Islet of Langerhans (tissue), 1 donor: ENCODE results near the gene PFKFB3.
"Not testable (repeated sequence)": the region's sequence is repeated elsewhere in the genome, so short reads cannot be mapped to it uniquely, and the experiment has no call there.

ENCODE experiments used
- FAIRE-seq: peaks from one replicate; lab custom pipeline; 2011; peaks lifted over from hg19 to GRCh38; lab: Jason Lieb, UNC

Gene PFKFB3

DNA sequence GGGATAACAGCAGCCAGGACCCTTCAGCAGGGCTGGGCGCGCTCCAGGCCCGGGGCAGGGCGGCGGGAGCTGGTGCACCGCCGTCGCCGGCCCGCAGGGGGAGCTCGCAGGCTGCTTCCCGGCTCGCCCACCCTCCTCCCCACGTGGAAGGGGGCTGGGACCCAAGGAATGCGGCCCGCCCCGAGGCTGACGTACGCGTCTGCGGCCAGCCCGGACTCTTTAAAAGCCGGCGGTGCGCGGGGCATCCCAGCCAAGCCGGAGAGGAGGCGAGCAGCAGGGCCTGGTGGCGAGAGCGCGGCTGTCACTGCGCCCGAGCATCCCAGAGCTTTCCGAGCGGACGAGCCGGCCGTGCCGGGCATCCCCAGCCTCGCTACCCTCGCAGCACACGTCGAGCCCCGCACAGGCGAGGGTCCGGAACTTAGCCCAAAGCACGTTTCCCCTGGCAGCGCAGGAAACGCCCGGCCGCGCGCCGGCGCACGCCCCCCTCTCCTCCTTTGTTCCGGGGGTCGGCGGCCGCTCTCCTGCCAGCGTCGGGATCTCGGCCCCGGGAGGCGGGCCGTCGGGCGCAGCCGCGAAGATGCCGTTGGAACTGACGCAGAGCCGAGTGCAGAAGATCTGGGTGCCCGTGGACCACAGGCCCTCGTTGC lies at the start of gene PFKFB3:
TSS of gene PFKFB3 (plus strand) at position 249 of the 647 bp plus-strand sequence. CDS start at position 578, 329 bp downstream.
- FAIRE-seq: no peak

DNA sequence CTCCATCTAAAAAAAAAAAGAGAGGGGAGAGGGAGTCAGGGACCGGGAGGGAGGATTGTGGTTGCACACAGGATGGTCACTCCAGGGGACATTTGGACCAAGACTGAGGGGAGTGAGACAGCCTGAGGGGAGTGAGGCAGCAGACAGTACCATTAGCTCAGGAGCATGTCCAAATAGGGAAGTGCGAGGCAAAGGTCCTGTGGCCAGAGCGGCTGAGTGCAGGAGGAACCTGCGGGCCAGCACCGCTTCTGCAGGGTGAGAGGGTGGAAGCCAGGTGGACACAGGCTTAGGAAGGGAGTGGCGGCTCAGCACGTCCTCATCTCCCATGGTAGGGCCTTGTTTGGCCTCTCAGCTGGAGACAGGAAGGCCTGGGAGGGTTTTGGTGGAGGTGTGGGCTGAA lies 48.9 kb upstream of the PFKFB3 start:
- FAIRE-seq: no peak

DNA sequence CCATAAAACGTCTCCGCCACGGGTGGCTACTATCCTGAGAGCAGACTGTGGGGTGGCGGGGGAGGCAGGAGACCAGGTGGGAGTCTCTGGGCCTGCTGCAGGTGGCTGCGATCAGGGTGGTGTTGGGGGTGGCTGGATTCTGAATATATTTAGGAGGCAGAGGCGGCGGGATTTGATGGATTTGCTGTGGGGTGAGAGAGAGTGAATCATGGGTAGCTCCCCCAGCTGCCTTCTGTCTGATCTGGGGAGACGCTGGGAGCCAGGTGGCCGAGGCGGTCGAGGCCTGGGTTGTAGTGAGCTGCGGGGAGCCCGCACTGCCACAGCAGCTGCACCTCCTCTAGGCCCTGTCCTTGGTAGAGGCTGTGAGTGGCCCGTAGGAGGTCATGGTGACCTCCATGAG lies 48.2 kb upstream of the PFKFB3 start:
- no peak for FAIRE-seq

DNA sequence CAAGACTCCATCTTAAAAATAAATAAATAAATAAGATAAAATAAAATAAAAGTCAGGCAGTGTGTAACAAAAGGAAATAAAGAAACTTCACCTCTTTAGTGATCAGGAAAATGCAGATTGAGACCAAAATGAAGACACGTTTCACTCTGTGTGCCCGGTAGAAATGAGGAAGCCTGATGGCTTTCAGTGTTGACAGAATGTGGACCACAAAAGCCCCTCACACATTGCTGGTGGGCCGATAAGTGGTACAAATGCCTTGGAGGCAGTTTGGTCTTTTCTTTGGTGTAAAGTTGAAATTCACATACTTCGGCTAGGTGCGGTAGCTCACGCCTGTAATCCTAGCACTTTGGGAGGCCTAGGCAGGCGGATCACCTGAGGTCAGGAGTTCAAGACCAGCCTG lies 44.5 kb upstream of the PFKFB3 start:
- FAIRE-seq: no peak

DNA sequence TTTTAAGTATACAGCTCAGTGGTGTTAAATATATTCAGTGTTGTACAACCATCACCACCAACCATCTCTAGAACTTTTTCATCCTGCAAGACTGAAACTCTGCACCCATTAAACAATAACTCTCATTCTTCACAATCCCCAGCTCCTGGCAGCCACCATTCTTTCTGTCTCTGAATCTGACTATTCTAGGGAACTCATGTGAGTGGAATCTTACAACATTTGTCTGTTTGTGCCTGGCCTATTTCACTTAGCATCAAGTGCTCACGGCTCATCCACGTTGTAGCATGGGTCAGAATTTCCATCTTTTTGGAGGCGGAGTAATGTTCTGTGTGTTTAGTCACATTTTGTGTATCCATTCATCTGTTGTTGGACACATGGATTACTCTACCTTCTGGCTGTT lies 40.8 kb upstream of the PFKFB3 start:
- FAIRE-seq: no peak

DNA sequence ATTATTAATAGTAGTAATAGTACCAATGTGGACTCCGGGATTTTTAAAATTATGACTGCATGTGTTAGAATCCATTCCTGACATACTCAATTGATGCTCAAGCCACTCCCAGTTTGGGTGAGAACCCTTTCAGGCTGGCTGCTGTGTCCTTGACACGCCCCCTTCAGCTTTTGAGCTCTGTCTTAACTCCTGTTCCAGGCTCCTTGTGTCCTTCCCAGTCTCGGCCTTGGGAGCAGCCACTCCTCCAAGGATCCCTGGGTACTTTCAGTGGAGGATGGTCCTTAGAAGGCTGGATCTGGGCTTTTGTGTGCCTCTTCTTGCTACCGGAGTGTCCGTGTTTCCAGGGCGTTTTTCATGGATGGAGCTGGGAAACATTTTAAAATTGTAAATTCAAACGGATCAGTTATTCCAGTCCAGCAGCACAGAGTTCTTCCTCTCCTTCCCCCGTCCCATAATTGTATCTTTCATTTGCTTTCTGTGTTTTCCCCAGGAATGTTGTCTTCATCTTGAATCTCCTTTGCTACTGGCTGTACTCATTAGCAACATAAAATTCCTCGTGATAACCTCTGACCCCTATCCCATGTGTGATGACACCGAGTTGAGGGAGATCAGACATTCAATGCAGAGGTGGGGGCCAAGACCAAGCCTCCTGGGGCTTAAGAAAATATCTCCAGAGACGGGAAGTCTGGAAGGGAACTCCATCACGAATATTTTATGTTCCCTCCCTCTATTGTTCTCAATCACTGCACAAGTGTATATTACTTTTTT lies 40.0 kb upstream of the PFKFB3 start:
- FAIRE-seq: no peak

DNA sequence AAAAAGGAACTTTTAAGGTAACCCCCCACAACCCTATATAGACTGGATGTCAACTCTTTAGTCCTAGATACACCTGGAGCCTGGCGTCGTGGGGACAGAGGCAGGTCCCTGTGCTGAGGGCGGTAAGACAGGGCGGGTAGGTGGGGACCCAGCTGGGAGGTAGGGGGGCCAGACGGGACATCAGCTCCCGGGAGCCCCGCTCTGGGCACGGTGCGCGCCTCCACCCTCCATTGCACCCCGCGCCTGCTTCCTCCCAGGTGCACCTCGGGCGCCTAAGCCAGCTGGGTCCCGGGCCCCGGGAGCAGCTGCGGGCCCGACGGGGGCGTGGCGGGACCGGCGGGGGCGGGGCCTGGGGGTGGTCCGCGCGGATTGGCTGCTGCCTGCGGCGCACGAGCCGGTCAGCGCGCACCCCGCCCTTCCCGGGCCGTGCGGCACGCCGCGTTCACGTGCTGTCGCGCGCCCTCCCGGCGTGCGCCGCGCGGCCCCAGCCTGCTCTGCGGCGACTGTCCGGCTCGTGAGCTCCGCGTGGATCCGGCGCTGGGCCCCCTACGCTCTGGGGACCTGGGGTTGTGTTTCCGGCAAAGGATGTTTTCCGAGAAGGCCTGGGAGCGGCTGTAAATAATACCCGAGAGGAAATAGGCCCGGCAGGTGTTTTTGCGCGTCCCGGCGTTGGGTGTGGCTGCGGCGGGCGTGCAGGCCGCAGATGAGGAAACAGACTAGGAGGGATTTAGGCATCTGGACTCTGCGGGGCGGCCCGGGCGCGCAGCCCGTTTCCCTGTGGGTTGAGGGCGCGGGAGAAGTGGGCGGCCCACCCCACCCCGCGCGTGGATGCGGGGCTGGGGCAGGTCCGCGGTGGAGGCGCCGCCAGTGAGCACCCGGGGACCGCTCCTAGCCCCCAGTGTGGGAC lies 39.1 kb upstream of the PFKFB3 start:
- no peak for FAIRE-seq

DNA sequence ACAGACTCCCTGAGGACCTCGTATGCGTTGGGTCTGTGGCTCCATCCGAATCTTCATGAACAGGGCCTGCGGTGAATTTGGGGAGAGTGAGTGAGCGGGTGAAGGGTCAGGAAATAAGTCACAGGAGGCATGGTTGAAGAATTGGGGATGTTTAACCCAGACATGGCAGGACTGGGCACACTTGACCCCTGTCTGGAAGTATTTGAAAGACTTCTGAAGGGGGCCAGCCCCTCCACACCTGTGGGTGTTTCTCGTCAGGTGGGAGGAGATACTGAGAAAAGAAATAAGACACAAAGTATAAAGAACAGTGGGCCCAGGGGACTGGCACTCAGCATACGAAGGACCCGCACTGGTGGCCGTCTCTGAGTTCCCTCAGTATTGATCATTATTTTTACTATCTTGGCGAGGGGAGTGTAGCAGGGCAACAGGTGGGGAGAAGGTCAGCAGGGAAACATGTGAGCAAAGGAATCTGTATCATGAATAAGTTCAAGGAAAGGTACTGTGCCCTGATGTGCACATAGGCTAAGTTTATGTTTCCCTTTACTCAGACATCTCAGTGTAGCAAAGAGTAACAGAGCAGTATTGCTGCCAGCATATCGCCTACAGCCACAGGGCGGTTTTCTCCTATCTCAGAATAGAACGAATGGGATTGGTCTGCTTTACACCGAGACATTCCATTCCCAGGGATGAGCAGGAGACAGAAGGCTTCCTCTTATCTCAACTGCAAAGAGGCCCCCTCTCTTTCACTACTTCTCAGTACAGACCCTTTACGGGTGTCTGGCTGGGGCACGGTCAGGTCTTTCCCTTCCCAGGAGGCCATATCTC lies 38.2 kb upstream of the PFKFB3 start:
- no peak for FAIRE-seq

DNA sequence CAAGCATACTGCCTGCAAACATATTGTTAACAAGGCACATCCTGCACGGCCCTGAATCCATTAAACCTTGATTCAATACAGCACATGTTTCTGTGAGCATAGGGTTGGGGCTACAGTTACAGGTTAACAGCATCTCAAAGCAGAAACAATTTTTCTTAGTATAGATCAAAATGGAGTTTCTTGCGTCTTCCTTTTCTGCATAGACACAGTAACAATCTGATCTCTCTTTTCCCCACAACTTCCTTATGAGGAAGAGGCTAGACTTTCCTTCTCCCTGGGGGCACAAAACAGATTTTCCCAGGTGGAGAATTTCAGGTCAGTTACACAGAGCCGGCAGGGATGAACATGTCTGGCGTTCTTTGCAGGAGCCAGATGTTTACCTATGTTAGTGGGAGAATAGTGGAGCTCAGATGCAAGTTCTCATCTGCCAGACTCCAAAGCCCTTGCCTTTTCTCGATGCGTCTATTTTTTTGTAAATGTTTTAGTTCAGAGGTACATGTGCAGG lies 37.5 kb upstream of the PFKFB3 start:
- no peak for FAIRE-seq

DNA sequence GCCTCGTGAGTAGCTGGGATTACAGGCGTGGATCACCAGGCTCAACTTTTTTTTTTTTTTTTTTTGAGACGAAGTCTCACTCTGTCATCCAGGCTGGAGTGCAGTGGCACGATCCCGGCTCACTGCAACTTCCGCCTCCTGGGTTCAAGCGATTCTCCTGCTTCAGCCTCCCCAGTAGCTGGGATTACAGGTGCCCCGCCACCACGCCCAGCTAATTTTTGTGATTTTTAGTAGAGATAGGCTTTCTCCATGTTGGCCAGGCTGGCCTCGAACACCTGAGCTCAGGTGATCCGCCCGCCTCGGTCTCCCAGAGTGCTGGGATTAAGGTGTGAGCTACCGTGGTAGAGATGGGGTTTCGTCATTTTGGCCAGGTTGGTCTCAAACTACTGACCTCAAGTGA lies 36.8 kb upstream of the PFKFB3 start:
- not testable (repeated sequence) for FAIRE-seq

DNA sequence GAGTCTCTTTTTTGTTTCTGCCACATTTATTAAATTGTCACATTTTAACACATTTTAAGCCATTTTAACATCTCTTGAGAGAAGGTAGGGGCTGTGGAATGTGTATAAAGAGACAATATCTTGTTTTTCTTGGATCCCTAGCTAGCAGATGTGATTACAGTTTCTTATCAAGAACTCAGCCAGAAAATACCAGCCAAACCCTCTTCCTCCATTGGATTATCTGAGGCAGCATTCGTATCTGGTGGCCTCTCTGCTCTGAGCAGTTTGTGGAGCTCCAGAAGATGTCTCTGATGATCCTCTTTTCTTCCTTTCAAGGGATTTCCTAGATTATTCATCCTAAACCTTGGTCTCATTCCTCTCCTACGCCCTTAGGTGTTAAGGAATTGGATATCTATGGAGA lies 35.3 kb upstream of the PFKFB3 start:
- no peak for FAIRE-seq

DNA sequence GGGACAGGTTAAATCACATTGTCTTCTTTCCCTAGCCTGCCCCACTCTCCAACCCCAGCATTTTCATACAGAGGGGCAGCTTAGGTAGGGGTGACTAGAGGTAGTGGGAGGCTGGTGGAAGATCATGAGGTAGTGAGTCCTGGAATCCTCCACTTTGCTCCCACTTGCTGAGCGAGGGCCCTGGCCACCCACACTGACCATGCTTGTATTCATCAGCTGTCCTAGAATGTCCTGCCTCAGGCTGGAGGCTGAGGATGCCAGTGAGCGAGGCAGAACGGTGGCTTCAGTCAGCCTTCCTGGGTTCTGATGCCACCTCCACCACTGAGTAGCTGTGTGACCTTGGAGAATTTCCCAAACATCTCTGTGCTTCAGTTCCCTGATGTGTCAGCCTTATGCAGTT lies 34.6 kb upstream of the PFKFB3 start:
- FAIRE-seq: no peak

DNA sequence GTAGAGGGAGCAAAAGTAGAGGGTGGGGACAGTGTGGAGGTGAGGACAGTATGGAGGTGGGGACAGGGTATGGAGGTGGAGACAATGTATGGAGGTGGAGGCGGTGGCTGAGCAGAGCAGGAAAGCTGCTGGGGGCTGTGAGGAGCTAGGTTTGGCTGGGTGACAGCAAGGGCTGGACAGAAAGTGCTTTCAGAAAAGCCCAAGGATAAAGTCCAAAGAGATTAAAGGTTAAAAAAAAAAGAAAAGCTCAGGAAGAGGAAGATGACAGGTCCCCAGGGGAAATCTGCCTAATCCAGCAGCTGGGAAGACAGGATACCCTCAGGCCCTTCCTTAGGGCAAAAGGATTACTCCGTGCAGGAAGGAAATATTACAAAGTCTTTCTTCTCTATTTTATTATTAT lies 32.1 kb upstream of the PFKFB3 start:
- no peak for FAIRE-seq

DNA sequence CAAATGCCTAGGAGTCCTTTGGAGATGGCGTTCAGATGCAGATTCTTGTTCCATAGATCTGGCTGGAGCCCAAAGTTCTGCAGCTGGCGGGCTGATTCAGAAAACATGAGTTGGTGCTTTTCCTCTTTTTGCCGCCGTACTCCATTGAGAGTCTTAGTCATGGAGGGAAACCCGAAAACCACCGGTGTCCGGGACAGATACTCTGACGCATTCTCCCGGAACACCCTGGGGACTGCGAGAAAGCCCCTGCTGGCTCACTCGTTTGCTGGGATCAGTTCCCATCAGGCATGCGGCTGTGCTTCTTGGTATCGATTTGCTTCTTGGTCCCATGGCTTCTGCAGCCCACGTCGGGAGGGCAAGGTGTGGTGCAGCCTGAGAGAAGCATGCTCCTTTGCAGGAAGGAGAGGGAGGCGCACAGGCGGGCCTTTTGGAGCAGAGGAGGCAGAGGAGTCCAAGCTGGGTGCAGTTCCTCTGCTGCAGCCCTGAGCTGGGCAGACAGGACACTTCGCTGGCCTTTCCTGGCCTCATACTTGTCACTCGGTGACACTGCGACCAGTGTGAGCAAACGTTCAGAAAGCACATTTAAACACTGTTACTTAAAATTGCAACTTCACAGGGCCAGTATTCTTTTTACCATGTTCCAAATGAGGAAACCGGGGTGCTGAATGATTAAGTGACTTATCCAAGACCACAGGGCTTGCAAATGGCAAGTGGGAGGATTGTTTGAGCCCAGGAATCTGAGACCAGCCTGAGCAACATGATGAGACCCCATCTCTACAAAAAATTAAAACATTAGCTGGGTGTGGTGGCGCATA lies 30.6 kb upstream of the PFKFB3 start:
- FAIRE-seq: no peak

DNA sequence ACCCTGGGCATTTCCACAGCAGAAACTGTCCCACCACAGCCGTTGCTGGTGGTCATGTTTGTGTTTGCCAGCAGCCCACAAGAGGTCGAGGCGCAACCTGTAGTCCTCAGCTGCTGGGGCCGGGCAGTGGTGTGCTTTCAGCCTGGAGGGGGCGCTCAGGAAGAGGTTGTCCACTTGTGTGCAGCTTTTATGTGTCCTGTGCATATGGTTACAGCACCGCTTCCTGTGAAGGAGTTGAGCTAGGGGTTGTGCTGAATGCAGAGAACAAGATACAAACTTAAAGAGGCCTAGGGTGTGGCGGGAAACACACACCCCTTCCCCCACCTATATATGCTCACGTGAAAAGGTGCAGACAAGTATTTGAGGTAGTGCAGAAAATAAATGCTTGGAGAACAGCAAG lies 29.5 kb upstream of the PFKFB3 start:
- FAIRE-seq: no peak

DNA sequence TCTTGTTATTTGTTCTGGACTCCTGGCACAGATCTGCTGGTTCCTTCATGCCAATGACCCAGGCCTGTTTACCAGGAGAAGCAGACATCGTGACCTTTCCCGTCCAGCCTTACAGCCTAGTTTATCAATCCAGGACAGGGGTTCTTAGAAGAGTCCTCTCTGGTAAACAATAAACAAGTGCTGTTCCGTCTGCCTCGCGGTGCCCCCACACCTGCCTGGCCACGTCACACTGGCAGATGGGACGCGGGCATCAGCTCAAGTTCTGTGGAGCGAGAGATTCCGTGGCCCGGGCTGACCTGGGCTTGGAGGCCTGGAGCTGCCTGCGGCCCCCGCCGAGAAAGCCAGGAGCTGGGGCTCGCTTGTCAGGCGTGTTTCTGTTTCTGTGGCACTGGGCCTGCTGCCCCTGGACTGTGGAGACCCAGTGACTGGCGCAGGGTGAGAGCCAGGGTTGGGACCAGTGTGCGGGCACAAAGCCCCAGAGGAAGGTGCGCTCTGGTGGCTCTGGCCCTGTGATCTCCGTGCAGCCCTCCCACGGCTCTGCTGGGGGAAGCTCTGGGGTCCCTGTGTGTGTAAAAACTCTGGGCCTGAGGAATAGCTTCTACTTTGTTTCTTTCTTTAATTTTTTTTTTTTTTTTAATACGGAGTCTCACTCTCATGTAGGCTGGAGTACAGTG lies 28.4 kb upstream of the PFKFB3 start:
- FAIRE-seq: no peak

DNA sequence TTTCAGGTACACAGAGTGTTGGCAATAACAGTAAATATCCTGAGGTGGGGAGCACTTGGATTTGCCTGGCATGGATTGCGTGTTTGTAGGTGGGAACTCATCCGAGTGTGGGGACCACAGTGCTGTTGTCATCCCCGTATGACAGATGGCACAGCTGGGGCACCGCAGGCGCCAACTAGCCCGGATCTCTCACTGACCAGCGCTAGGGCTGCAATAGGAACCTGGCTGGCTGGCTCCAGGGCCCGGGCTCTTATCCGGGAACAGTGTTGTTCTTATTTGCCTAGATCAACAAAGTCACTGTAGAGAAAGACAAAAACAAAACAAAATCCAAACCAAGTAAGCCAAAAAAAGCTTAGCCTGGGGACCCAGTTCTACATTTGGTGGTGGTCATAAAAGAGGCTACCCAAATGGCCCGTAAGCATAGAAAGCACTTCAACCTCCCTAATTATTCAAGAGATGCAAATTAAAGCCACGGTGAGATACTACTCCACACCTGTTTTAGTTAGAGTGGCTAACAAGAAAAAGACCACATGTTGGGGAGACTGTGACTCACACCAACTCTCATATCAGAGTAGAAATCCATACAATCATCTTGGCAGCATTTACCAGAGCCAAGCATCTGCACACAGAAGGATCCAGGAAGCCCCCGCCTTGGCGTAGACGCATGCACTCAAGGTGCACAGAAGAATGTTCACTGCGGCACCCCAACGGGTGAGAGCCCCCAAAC lies 27.2 kb upstream of the PFKFB3 start:
- no peak for FAIRE-seq

DNA sequence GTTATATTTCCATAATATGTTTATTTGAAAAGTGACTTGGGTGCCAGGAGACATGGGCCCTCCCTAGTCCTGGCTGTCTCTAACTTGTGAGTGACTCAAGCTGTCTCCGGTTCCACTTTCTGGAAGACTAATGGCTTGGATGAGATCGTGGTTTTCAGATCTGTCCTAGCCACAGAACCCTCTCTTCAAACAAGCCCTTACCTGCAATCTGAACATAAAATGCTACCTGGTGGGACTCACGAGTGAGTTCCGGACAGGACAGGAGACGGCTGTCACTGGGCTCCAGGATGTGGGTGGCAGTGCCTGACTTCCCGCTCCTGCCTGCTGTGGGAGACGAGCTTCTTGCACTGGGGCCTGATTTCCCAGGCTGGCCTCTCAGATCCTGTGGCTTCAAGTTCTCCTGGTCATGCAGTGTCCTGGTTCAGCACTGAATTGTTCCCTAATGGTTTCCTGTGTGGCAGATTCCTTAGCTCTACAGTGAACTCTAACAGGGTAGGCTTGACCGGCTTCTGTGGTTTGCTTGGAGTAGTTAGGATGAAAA lies 26.0 kb upstream of the PFKFB3 start:
- no peak for FAIRE-seq

DNA sequence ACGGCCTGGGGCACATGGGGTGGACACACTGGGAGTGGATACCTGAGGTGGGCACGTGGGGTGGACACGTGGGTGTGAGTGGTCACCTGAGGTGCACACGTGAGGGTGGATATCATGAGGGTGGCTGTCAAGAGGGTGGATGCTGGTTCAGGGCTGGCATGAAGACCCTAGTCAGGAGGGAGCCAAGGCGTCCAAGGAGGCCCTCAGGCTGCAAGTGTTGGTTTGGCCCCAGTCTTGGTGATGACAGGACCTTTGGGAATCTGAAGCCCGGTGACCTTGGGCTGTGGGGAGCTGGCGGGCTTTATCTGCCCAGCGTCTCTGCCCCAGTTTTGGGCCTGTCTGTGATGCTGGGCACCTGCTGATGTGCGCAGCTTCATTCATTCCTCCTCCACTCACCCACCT lies 24.9 kb upstream of the PFKFB3 start:
- FAIRE-seq: no peak

DNA sequence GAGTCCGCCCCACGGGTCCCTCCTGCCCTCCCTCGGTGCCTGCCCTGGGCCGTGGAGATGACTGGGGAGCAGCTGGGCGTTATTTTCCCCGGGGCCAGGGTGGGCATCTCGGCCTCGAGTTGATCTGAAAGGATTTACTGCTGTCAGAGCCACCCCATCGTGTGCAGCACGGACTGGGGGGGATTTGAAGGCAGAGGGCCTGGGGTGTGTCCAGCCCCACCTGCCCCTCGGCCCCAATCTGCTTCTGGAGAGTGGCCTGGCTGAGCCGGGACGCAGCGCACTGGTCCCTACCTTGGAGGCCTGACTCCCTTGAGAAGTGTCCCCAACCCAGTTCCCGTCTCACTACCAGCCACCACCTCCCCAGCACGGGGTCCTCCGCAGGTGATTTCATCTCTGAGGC lies 24.2 kb upstream of the PFKFB3 start:
- FAIRE-seq: no peak
